Memory B cell (primary cell): Measurements from ENCODE around the gene EIF2B2.

Experiments
- ATAC-seq: fragments of 150-1000 bp; cut with Tn5 transposase; 2 replicates; pipeline ENCODE4 v1.10.0; 2021; ENCODE audit warnings: low read depth, mild to moderate bottlenecking, moderate library complexity
- DNase-seq, 2 donors: peaks; one replicate each; pipeline ENCODE4 v3.0.0; 2022; ENCODE audit warnings: low spot score in 2 of 2
- H3K27ac Mint-ChIP-seq: one replicate; pipeline ENCODE4 v1.8.0; 2022; ENCODE audit warnings: mild to moderate bottlenecking, moderate library complexity, mixed read lengths
- H3K27me3 Mint-ChIP-seq: one replicate; pipeline ENCODE4 v1.8.0; 2022; ENCODE audit warnings: mixed read lengths
- H3K36me3 Mint-ChIP-seq: one replicate; pipeline ENCODE4 v1.8.0; 2022; ENCODE audit warnings: mild to moderate bottlenecking, mixed read lengths
- H3K4me1 Mint-ChIP-seq: one replicate; pipeline ENCODE4 v1.8.0; 2022; ENCODE audit warnings: mixed read lengths
- H3K4me3 Mint-ChIP-seq: one replicate; pipeline ENCODE4 v1.8.0; 2022; ENCODE audit warnings: mild to moderate bottlenecking, moderate library complexity, mixed read lengths
- H3K9me3 Mint-ChIP-seq: one replicate; pipeline ENCODE4 v1.8.0; 2022; ENCODE audit warnings: mixed read lengths

EIF2B2 gene

GRCh38 chr14:75002392-75003249 lies at the start of gene EIF2B2:
Gene EIF2B2, plus strand, starts transcription at chr14:75002921. Its CDS starts 70 bp downstream, at chr14:75002991.
- no peaks in the 10 kb centered on the region for H3K9me3 Mint-ChIP-seq
- peak within 1 kb of the TSS; percentile 99 for H3K27ac Mint-ChIP-seq
- no peaks in the 10 kb centered on the region for H3K27me3 Mint-ChIP-seq
- DNase-seq, result peak; percentile 95 to 99
- H3K4me3 Mint-ChIP-seq, result peak within 1 kb of the TSS; percentile 96
- ATAC-seq, result peak; percentile 91
- peaks cover 15% of the 10 kb centered on the region for H3K4me1 Mint-ChIP-seq
- peaks cover 16% of the 10 kb centered on the region for H3K36me3 Mint-ChIP-seq

GRCh38 chr14:74953686-74954085 lies 49.0 kb upstream of the EIF2B2 start:
- H3K27ac Mint-ChIP-seq, result no peak overlapping the region
- DNase-seq, result no peak
- H3K36me3 Mint-ChIP-seq, result no peaks in the 10 kb centered on the region
- H3K27me3 Mint-ChIP-seq, result peaks cover 11% of the 10 kb centered on the region
- peaks cover 3% of the 10 kb centered on the region for H3K4me1 Mint-ChIP-seq
- no peaks in the 10 kb centered on the region for H3K9me3 Mint-ChIP-seq
- H3K4me3 Mint-ChIP-seq, result no peak overlapping the region
- ATAC-seq, result no peak

DNA sequence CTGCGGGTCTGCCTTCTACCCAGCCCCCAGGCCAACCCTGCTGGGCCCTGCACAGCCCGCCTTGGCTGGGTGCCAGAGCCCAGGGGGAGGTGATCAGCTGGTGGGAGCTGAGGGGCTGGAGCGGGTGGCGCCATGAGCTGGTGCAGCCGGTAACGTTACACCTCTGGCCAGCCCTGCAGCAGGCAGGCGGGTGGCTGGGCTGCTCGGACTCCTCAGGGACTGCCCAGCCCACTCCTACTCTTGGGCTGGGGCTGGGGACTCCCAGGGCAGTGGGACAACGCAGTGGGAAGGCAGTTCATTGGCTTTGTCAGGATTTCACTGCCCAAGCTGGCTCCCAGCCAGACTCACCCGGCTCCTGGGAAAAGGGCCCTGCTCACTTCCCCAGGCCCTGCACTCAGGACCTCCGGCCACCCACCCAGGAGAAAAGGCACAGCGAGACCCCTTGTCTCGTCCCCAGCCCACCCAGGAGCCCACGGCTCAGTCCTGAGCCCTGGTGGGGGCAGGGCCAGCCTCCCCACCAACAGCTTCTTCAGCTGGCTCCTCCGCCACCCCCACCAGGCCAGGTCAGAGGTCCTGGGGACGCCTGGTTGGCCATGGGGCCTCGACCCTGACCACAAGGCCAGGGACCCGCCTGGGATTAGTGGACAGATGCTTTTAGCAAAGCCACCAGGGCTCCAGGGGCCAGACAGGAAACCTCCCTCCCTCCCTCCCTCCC lies 48.3 kb upstream of the EIF2B2 start:
- Mint-ChIP-seq H3K27ac (no peak overlapping the region), H3K4me1 (peaks cover 3% of the 10 kb centered on the region), H3K27me3 (peaks cover 11% of the 10 kb centered on the region), H3K36me3 (no peaks in the 10 kb centered on the region), H3K9me3 (no peaks in the 10 kb centered on the region), H3K4me3 (no peak overlapping the region)
- no peak for ATAC-seq
- no peak for DNase-seq

- no peaks in the 10 kb centered on the region for H3K9me3 Mint-ChIP-seq
- ATAC-seq (peak; percentile 12), DNase-seq (no peak)
- peak overlapping the region; percentile 68 for H3K4me3 Mint-ChIP-seq
- H3K36me3 Mint-ChIP-seq, result no peaks in the 10 kb centered on the region
- H3K27ac Mint-ChIP-seq, result no peak overlapping the region
- peaks cover 10% of the 10 kb centered on the region for H3K27me3 Mint-ChIP-seq
- peaks cover 3% of the 10 kb centered on the region for H3K4me1 Mint-ChIP-seq
Measured at GRCh38 chr14:74954947-74955228, 47.8 kb upstream of the EIF2B2 start.

- H3K27ac Mint-ChIP-seq, result no peak within 1 kb of the TSS
- H3K4me1 Mint-ChIP-seq, result peaks cover 3% of the 10 kb centered on the region
- H3K27me3 Mint-ChIP-seq, result peaks cover 6% of the 10 kb centered on the region
- no peak for DNase-seq
- H3K9me3 Mint-ChIP-seq, result no peaks in the 10 kb centered on the region
- peak within 1 kb of the TSS; percentile 68 for H3K4me3 Mint-ChIP-seq
- peak; percentile 59 for ATAC-seq
- no peaks in the 10 kb centered on the region for H3K36me3 Mint-ChIP-seq
Measured at GRCh38 chr14:74955229-74956026, 47.3 kb upstream of the EIF2B2 start, which contains the start of gene PGF. Gene PGF, minus strand, starts transcription at chr14:74955597. Its CDS starts 355 bp downstream, at chr14:74955242.

DNA sequence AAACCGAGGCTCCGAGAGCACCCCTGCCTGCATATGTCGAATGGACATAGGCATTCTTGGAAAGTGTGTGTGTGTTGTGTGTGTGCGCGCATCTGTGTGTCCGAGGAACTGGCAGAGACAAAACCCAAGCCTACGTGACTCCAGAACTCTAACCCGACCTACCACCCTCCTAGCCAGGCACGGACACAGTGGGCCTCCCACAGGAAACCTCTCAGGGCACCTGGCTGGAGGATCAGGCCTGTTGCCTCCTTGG lies 46.8 kb upstream of the EIF2B2 start:
- Mint-ChIP-seq H3K36me3 (no peaks in the 10 kb centered on the region), H3K27me3 (peaks cover 6% of the 10 kb centered on the region), H3K4me3 (no peak overlapping the region), H3K9me3 (no peaks in the 10 kb centered on the region), H3K4me1 (peaks cover 3% of the 10 kb centered on the region), H3K27ac (no peak overlapping the region)
- DNase-seq (no peak), ATAC-seq (no peak)

DNA sequence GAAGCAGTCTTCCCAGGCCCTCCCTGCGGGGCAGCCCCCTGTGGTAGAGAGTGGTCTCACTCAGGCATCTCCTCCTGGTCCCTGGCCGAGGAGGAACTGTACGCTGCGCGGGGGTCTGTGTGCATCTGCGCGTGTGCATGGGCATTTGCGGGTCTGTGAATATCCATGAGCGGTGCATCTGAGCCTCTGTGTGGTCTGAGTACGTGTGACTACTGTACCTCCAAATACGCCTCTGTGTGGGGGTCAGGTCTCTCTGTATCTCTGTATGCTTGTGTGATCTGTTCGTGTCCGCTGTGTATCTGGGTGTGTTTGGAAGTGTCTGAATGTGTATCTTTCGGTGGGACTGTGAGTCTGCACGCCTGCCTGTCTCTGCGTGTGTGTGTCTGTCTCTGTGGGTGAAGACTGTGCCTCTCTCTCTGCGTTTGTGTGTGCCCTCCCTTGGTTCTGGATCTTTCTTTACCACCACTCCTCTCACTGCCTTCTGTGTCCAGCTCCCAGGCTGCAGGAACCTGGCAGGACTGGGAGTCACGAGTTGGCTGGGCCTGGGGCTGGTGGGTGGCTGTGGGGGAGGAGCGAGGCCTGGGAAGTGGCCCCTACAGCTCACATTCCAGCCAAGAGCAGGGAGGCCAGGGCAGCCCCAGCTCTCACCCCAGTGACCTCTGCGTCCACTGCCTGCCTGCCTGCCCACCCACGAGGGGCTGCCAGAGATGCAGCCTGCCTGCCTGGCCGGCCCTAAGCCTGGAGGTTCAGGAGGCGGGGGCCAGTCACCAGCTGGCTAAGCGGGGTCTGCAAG lies 46.2 kb upstream of the EIF2B2 start:
- no peak for DNase-seq
- Mint-ChIP-seq H3K4me3 (peak overlapping the region; percentile 62), H3K27ac (no peak overlapping the region), H3K9me3 (no peaks in the 10 kb centered on the region), H3K36me3 (no peaks in the 10 kb centered on the region), H3K27me3 (peaks cover 6% of the 10 kb centered on the region), H3K4me1 (peaks cover 3% of the 10 kb centered on the region)
- ATAC-seq, result no peak

GRCh38 chr14:74959596-74960180 lies 43.0 kb upstream of the EIF2B2 start:
- Mint-ChIP-seq H3K36me3 (no peaks in the 10 kb centered on the region), H3K4me3 (no peak overlapping the region), H3K27me3 (peaks cover 3% of the 10 kb centered on the region), H3K9me3 (no peaks in the 10 kb centered on the region), H3K27ac (no peak overlapping the region), H3K4me1 (peaks cover 21% of the 10 kb centered on the region)
- ATAC-seq (no peak), DNase-seq (no peak)

DNA sequence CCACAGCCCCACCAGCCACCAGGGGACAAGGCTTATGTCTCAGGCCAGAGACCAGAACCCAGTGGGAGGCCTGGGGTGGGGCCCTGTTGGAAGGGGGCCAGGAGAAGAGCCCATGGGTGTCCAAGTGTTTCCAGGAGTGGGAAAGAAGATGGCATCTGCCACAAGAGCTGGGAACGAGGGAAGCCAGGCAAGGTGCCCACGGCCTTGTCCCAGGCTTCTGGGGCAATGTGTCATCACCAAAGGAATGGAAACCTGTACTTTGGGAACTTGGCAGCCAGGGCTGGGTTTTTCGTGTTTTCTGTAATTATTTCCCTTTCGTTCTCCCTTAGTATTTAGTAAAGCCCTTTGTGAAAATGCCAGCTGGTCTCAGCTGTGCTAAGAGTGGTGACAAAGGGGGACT lies 42.0 kb upstream of the EIF2B2 start:
- Mint-ChIP-seq H3K27me3 (peaks cover 3% of the 10 kb centered on the region), H3K4me1 (peaks cover 21% of the 10 kb centered on the region), H3K4me3 (no peak overlapping the region), H3K9me3 (no peaks in the 10 kb centered on the region), H3K36me3 (no peaks in the 10 kb centered on the region), H3K27ac (no peak overlapping the region)
- DNase-seq (no peak), ATAC-seq (no peak)

GRCh38 chr14:74961238-74961911 lies 41.3 kb upstream of the EIF2B2 start:
- DNase-seq (no peak), ATAC-seq (no peak)
- Mint-ChIP-seq H3K9me3 (no peaks in the 10 kb centered on the region), H3K36me3 (no peaks in the 10 kb centered on the region), H3K27me3 (peaks cover 2% of the 10 kb centered on the region), H3K4me1 (peaks cover 20% of the 10 kb centered on the region), H3K27ac (no peak overlapping the region), H3K4me3 (no peak overlapping the region)

- Mint-ChIP-seq H3K27me3 (no peaks in the 10 kb centered on the region), H3K4me3 (peak overlapping the region; percentile 45), H3K36me3 (no peaks in the 10 kb centered on the region), H3K4me1 (peaks cover 18% of the 10 kb centered on the region), H3K9me3 (no peaks in the 10 kb centered on the region), H3K27ac (peak overlapping the region; percentile 85)
- ATAC-seq, result peak; percentile 3
- no peak for DNase-seq
Measured at GRCh38 chr14:74962046-74962445, 40.7 kb upstream of the EIF2B2 start.

- Mint-ChIP-seq H3K9me3 (no peaks in the 10 kb centered on the region), H3K4me3 (peak overlapping the region; percentile 45), H3K27ac (peak overlapping the region; percentile 85), H3K4me1 (peaks cover 18% of the 10 kb centered on the region), H3K36me3 (no peaks in the 10 kb centered on the region), H3K27me3 (no peaks in the 10 kb centered on the region)
- ATAC-seq (peak; percentile 81), DNase-seq (no peak)
Measured at GRCh38 chr14:74962493-74962892, 40.2 kb upstream of the EIF2B2 start.

DNA sequence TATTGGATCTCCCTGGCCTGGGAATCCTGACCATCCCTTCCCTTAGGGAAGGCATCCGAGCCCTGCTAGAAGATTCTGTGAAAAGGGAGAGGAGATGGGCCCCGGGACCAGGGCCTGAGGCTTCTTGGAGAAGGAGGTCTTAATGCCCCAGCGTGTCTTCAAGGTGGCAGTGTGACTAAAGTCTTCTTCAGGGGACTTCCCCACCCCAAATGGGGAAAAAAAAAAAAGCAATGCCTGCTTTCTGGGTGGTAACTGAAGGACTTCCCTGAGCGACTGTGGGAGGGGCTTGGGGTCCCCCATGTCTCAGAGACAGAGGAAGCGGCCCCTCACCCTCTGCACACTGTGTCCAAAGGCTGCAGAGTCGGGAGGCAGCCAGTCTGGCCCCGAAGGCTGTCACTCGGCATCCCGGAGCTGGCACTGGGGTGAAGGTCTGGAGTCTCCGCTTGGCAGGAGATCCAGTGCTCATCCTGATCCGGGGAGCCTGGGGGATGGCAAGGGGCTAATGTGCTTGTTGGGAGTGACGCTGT lies 39.5 kb upstream of the EIF2B2 start:
- ATAC-seq (peak; percentile 74), DNase-seq (no peak)
- Mint-ChIP-seq H3K36me3 (no peaks in the 10 kb centered on the region), H3K4me3 (peak overlapping the region; percentile 45), H3K9me3 (no peaks in the 10 kb centered on the region), H3K27me3 (no peaks in the 10 kb centered on the region), H3K4me1 (peaks cover 18% of the 10 kb centered on the region), H3K27ac (peak overlapping the region; percentile 85)
